Prostate gland (tissue), 2 donors: ENCODE data around the gene SYVN1.

Experiments
- CTCF ChIP-seq, 4 experiments: fragments of 200-600 bp in 2 of 4; fragments of 450-650 bp in 2 of 4; sonication (generic) in 2 of 4; IDR thresholded peaks; 1 replicate in 3 of 4; 2 replicates in 1 of 4; pipeline ENCODE4 v1.5.1; 2016 to 2019; ENCODE audit warnings: antibody characterized with exemption in 4 of 4, mild to moderate bottlenecking in 2 of 4, moderate library complexity in 2 of 4
- POLR2A ChIP-seq: fragments of 450-650 bp; IDR thresholded peaks from one replicate; pipeline ENCODE4 v1.6.1; 2016; ENCODE audit warnings: antibody characterized with exemption, mild to moderate bottlenecking
- POLR2AphosphoS5 ChIP-seq: sonication (generic); formaldehyde crosslinking; IDR thresholded peaks from one replicate; pipeline ENCODE4 v1.6.1; 2017; ENCODE audit warnings: antibody characterized with exemption

- TF ChIP-seq CTCF (IDR thresholded peaks at IDR 0.05) (no peak), POLR2A (no peak), POLR2AphosphoS5 (no peak)
Observed at GRCh38 chr11:65160643-65161042, 26.3 kb upstream of the SYVN1 start.
